ENCODE data around the gene SLC28A1. TPM values are rescaled to one million over a fixed set of nuclear protein-coding genes. Genes with fewer than 3 reads are reported as not detected.
"Not testable (repeated sequence)": the region's sequence is repeated elsewhere in the genome, so short reads cannot be mapped to it uniquely, and the experiment has no call there.

Gene SLC28A1
- total and polyA plus RNA-seq, 7 donors: 0.13 to 1.9 (median 0.34) TPM

- Histone ChIP-seq H3K4me3 (no peak overlapping the region), H3K9me3 (no peaks in the 10 kb centered on the region), H3K36me3 (ENCODE audit: insufficient read depth in 1 of 2, low read depth in 1 of 2) (no peaks in the 10 kb centered on the region), H3K27me3 (ENCODE audit: insufficient read depth in 3 of 3, low read length in 2 of 3) (no peaks in the 10 kb centered on the region), H3K27ac (peak overlapping the region; percentile 54), H3K4me1 (peaks cover 19% of the 10 kb centered on the region)
- TF ChIP-seq CTCF (IDR thresholded peaks at IDR 0.05): no peak
- WGBS, 3 donors: 48 to 83% (median 48%) methylated on average over 4 of the region's 4 CpGs
- ATAC-seq (peak in 2 of 4 donors; percentile 42 to 57), DNase-seq (no peak)
- intact Hi-C loops (cut with DNase I): loop anchor here in 1 of 2 donors (10.0 kb wide), 2 partner anchors 179 to 269 kb away; partner anchors contain the start of genes NMB, WDR73 and ZNF592
Measured at GRCh38 chr15:84924077-84924731, 39.7 kb downstream of the SLC28A1 start.

GRCh38 chr15:84924821-84925569, 40.5 kb downstream of the SLC28A1 start:
- intact Hi-C loops (cut with DNase I): loop anchor here (5.0 to 10.0 kb wide), 7 partner anchors 43 to 338 kb away; partner anchors contain the start of genes NMB (in 1 of the 2), SLC28A1 (in 1 of the 2), WDR73 (in 1 of the 2) and ZNF592 (in 1 of the 2)
- H3K36me3 ChIP-seq (ENCODE audit: insufficient read depth in 1 of 2, low read depth in 1 of 2); H3K9me3 ChIP-seq; H3K27me3 ChIP-seq (ENCODE audit: insufficient read depth in 3 of 3, low read length in 2 of 3); H3K4me3 ChIP-seq: not testable (repeated sequence)
- 35 to 61% (median 38%) methylated on average over 17 of the region's 17 CpGs for whole genome bisulfite sequencing, 3 donors
- peak; percentile 61 to 80 for DNase-seq
- peak in 2 of 4 donors; percentile 57 to 79 for ATAC-seq
- Histone ChIP-seq H3K27ac (peak overlapping the region; percentile 54), H3K4me1 (peaks cover 19% of the 10 kb centered on the region)

- WGBS, 3 donors: 98 to 100% (median 100%) methylated on average over 1 of the region's 1 CpG
Measured at GRCh38 chr15:84925906-84926305, 41.4 kb downstream of the SLC28A1 start.

GRCh38 chr15:84926491-84927230, 42.2 kb downstream of the SLC28A1 start:
- H3K36me3 ChIP-seq (ENCODE audit: insufficient read depth in 1 of 2, low read depth in 1 of 2): no peaks in the 10 kb centered on the region
- H3K9me3 ChIP-seq: no peaks in the 10 kb centered on the region
- no peak overlapping the region for H3K4me3 ChIP-seq
- intact Hi-C loops (cut with DNase I): loop anchor here (5.0 to 10.0 kb wide), 7 partner anchors 44 to 339 kb away; partner anchors contain the start of genes NMB (in 1 of the 2), SLC28A1 (in 1 of the 2), WDR73 (in 1 of the 2) and ZNF592 (in 1 of the 2)
- no peaks in the 10 kb centered on the region for H3K27me3 ChIP-seq (ENCODE audit: insufficient read depth in 3 of 3, low read length in 2 of 3)
- 55 to 72% (median 65%) methylated on average over 3 of the region's 3 CpGs for WGBS, 3 donors
- H3K4me1 ChIP-seq: peaks cover 19% of the 10 kb centered on the region
- ATAC-seq: no peak
- DNase-seq: no peak
- H3K27ac ChIP-seq: peak overlapping the region; percentile 85
- TF ChIP-seq CTCF (IDR thresholded peaks at IDR 0.05): no peak

More at GRCh38 chr15:84925906-84926305, 41.4 kb downstream of the SLC28A1 start:
- Histone ChIP-seq H3K9me3 (no peaks in the 10 kb centered on the region), H3K27ac (no peak overlapping the region), H3K36me3 (ENCODE audit: insufficient read depth in 1 of 2, low read depth in 1 of 2) (no peaks in the 10 kb centered on the region), H3K4me1 (peaks cover 19% of the 10 kb centered on the region), H3K27me3 (ENCODE audit: insufficient read depth in 3 of 3, low read length in 2 of 3) (no peaks in the 10 kb centered on the region), H3K4me3 (no peak overlapping the region)
- intact Hi-C loops (cut with DNase I): loop anchor here (5.0 to 10.0 kb wide), 7 partner anchors 44 to 339 kb away; partner anchors contain the start of genes NMB (in 1 of the 2), SLC28A1 (in 1 of the 2), WDR73 (in 1 of the 2) and ZNF592 (in 1 of the 2)
- ATAC-seq (no peak), DNase-seq (no peak)
- no peak for TF ChIP-seq CTCF (IDR thresholded peaks at IDR 0.05)

Data from psoas muscle (tissue), 8 donors.